PC-3 (cell line): ENCODE results near the gene MED12L.

Source experiments
- CTCF ChIP-seq: fragments of 300-600 bp; sonication (generic); conservative IDR thresholded peaks from 2 replicates; pipeline ENCODE4 v1.5.1; 2017; ENCODE audit warnings: antibody characterized with exemption, low read depth, mild to moderate bottlenecking, low read length
- EZH2 ChIP-seq: fragments of 300-600 bp; sonication (generic); IDR thresholded peaks from one replicate; pipeline ENCODE4 v1.6.1; 2017; ENCODE audit warnings: antibody characterized with exemption, mild to moderate bottlenecking, low read length; ENCODE audit not compliant: unreplicated experiment
- EZH2phosphoT487 ChIP-seq: fragments of 300-600 bp; sonication (generic); IDR thresholded peaks from 2 replicates; pipeline ENCODE4 v1.6.1; 2018; ENCODE audit warnings: mild to moderate bottlenecking, antibody characterized with exemption, low read length, borderline replicate concordance

DNA sequence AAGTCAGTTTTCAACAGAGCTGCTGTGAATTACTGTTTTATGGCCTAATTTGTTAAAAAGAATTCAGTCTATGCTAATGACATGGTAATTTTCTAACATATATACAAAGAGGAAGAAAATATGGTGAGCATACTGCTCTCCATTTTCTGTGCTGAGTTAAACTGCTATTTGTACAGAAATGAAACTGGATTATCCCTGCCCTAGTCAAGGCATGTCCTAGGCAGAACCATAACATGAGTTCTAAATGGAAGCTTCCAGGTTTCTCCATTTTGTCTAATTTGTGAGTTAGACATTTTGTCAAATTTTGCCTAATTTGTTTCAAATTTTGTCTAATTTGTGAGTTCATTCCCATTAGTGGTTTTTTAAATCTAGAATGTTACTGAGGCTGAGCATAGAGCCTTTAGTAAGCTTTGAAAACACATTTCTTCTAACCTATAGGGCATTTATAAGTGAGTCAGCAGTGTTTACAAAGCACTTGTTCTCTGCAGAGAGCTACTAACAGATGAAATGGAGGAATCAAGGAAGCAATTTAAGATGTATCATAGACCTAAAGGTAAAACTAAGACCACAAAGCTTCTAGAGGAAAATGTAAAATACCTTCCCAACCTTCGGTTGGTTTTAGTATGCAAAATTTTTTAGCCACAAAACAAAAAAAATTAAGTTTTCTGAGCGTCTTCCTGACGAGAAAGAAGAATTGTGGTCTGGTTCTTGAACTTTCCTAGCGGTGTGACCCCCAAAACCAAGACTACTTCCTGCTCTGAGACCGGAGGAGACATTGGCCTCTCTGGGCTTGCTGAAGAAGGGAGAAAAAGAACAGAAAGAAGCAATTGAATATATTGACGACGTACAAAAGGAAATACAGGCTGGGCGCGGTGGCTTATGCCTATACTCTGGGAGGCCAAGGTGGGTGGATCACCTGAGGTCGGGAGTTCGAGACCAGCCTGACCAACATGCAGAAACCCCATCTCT lies 183.1 kb downstream of the MED12L start:
- no peak for TF ChIP-seq CTCF
- TF ChIP-seq EZH2, result no peak
- no peak for TF ChIP-seq EZH2phosphoT487
